ENCODE results near the gene OMA1. TPM values are rescaled to one million over a fixed set of nuclear protein-coding genes. Genes with fewer than 3 reads are reported as not detected.

OMA1 gene
- polyA plus RNA-seq, 2 of the 4 experiments (the other 2 are of a cell fraction) = 11.7 to 18.0 TPM

DNA sequence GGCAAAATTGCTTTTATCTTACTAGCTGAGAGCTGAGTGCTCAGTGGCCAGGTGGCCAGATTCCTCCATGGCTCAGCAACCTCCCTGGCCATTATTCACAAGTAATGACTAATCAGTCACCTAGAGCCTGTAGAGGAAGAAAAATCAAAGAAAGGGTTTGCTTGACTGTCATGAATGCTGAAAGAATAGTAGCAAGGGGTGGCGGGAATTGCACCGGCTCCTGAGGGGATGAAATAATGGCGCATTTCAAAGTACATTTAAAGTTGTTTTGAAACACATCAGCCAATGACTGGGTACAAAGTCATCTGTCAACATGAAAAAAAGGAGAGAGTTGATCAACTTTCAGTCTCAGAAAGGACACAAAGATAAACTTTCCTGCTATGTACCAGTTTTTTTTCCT lies 99.5 kb downstream of the OMA1 start:
- CTCF ChIA-PET = no interaction called here
- H3K4me2 ChIP-seq = no peak overlapping the region
- TF ChIP-seq, protein P1, sequence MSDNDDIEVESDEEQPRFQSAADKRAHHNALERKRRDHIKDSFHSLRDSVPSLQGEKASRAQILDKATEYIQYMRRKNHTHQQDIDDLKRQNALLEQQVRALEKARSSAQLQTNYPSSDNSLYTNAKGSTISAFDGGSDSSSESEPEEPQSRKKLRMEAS (IDR thresholded peaks at IDR 0.05) = no peak
- TF ChIP-seq, protein P2, sequence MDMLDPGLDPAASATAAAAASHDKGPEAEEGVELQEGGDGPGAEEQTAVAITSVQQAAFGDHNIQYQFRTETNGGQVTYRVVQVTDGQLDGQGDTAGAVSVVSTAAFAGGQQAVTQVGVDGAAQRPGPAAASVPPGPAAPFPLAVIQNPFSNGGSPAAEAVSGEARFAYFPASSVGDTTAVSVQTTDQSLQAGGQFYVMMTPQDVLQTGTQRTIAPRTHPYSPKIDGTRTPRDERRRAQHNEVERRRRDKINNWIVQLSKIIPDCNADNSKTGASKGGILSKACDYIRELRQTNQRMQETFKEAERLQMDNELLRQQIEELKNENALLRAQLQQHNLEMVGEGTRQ (IDR thresholded peaks at IDR 0.05) = no peak
- TF ChIP-seq GATA3 (IDR thresholded peaks at IDR 0.05; ENCODE audit: borderline replicate concordance) (no peak), JUNB (IDR thresholded peaks at IDR 0.05) (no peak), FOSL2 (IDR thresholded peaks at IDR 0.05) (no peak), FOSL2 (CRISPR knock-in tag; IDR thresholded peaks at IDR 0.05) (no peak), HDAC2 (IDR thresholded peaks at IDR 0.05) (no peak), TFCP2L1 (CRISPR knock-in tag; IDR thresholded peaks at IDR 0.05) (no peak), NPAS2 (CRISPR knock-in tag; IDR thresholded peaks at IDR 0.05; ENCODE audit: borderline replicate concordance) (no peak), ZSCAN20 (CRISPR knock-in tag; IDR thresholded peaks at IDR 0.05) (no peak), ZC3H11A (IDR thresholded peaks at IDR 0.05) (no peak), RFX5 (IDR thresholded peaks at IDR 0.05) (no peak), EHF (CRISPR knock-in tag; IDR thresholded peaks at IDR 0.05) (no peak), HEYL (CRISPR knock-in tag; IDR thresholded peaks at IDR 0.05) (no peak), PHF8 (IDR thresholded peaks at IDR 0.05; ENCODE audit: borderline replicate concordance, low read depth) (no peak), RARB (CRISPR knock-in tag; IDR thresholded peaks at IDR 0.05) (no peak), SREBF2 (IDR thresholded peaks at IDR 0.05) (no peak)
- TF ChIP-seq, protein P3, sequence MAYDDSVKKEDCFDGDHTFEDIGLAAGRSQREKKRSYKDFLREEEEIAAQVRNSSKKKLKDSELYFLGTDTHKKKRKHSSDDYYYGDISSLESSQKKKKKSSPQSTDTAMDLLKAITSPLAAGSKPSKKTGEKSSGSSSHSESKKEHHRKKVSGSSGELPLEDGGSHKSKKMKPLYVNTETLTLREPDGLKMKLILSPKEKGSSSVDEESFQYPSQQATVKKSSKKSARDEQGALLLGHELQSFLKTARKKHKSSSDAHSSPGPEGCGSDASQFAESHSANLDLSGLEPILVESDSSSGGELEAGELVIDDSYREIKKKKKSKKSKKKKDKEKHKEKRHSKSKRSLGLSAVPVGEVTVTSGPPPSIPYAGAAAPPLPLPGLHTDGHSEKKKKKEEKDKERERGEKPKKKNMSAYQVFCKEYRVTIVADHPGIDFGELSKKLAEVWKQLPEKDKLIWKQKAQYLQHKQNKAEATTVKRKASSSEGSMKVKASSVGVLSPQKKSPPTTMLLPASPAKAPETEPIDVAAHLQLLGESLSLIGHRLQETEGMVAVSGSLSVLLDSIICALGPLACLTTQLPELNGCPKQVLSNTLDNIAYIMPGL (CRISPR knock-in tag; IDR thresholded peaks at IDR 0.05; ENCODE audit: borderline replicate concordance) = no peak
- TF ChIP-seq, protein P4, sequence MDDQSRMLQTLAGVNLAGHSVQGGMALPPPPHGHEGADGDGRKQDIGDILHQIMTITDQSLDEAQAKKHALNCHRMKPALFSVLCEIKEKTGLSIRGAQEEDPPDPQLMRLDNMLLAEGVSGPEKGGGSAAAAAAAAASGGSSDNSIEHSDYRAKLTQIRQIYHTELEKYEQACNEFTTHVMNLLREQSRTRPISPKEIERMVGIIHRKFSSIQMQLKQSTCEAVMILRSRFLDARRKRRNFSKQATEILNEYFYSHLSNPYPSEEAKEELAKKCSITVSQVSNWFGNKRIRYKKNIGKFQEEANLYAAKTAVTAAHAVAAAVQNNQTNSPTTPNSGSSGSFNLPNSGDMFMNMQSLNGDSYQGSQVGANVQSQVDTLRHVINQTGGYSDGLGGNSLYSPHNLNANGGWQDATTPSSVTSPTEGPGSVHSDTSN (IDR thresholded peaks at IDR 0.05) = no peak
- TF ChIP-seq, protein P5, sequence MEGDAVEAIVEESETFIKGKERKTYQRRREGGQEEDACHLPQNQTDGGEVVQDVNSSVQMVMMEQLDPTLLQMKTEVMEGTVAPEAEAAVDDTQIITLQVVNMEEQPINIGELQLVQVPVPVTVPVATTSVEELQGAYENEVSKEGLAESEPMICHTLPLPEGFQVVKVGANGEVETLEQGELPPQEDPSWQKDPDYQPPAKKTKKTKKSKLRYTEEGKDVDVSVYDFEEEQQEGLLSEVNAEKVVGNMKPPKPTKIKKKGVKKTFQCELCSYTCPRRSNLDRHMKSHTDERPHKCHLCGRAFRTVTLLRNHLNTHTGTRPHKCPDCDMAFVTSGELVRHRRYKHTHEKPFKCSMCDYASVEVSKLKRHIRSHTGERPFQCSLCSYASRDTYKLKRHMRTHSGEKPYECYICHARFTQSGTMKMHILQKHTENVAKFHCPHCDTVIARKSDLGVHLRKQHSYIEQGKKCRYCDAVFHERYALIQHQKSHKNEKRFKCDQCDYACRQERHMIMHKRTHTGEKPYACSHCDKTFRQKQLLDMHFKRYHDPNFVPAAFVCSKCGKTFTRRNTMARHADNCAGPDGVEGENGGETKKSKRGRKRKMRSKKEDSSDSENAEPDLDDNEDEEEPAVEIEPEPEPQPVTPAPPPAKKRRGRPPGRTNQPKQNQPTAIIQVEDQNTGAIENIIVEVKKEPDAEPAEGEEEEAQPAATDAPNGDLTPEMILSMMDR (IDR thresholded peaks at IDR 0.05) = no peak
- H3K9me3 ChIP-seq = no peaks in the 10 kb centered on the region
- POLR2A ChIA-PET = no interaction called here
- FAIRE-seq = no peak
- DNase-seq (ENCODE audit: low read depth in 1 of 2, low spot score in 1 of 2) = no peak
- WGBS (ENCODE audit: missing lambda C conversion rate) = 88% methylated on average over 3 of the region's 3 CpGs
- no peak overlapping the region for H3K4me3 ChIP-seq
- no peaks in the 10 kb centered on the region for H3K4me1 ChIP-seq
- no peak for ATAC-seq
- H3K27ac ChIP-seq = no peak overlapping the region

DNA sequence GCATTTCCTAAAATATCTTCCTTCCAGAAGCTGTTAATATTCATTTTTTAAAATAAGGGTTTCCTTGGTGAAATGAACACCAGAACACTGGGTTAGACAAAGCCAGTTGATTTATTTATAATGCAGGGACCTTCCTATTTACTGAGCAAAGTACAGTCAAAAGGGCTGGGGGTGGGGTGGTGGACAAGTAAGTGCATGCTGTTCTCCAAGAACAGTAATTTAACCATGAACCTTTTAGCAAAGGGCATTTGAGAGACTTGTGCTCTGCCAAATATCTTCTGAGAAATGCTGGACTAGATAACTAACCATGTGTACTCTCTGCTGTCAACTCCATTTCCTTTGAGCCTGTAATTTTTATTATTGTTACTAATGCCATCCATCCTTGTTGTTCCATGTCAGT lies 100.2 kb downstream of the OMA1 start:
- FAIRE-seq = no peak
- POLR2A ChIA-PET = no interaction called here
- H3K27ac ChIP-seq = no peak overlapping the region
- H3K9me3 ChIP-seq = no peaks in the 10 kb centered on the region
- H3K4me3 ChIP-seq = no peak overlapping the region
- CTCF ChIA-PET = no interaction called here
- no peak for ATAC-seq
- DNase-seq (ENCODE audit: low read depth in 1 of 2, low spot score in 1 of 2) = no peak
- no peak overlapping the region for H3K4me2 ChIP-seq
- TF ChIP-seq POLR2A (IDR thresholded peaks at IDR 0.05; ENCODE audit: low read length) (no peak), GATA3 (IDR thresholded peaks at IDR 0.05; ENCODE audit: borderline replicate concordance) (no peak)
- no peaks in the 10 kb centered on the region for H3K4me1 ChIP-seq

All from A549 (cell line).